Measurements from ENCODE around the gene TAF7L.

TAF7L gene

DNA sequence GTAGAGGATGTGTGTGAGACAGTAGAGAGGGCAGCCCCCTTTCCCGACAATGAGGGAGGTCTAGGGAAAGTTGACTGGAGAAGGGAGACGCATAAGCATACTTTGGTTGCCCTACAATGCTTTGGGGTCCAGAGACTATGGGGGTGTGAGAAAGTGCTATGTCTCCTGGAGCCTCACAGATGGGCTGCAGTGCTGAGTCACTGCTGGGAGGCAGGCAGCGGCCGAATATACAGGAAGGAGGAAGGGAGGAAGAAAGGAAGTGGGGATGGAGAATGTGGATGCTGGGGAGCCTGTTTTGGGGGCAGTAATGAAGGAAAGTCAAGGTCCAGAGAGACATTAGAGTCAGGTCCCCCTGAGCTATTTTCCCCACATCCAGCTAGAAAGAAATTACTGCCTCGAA, 58.8 kb downstream of the TAF7L start:
- H3K4me2 ChIP-seq (ENCODE audit: low read depth, low read length, poor library complexity, severe bottlenecking): no peak overlapping the region
- no peaks in the 10 kb centered on the region for H3K36me3 ChIP-seq (ENCODE audit: low read length)
- H3K9me3 ChIP-seq (ENCODE audit: insufficient read depth, low read length): no peaks in the 10 kb centered on the region
- H3K9ac ChIP-seq (ENCODE audit: low read length): no peak overlapping the region
- TF ChIP-seq, protein P1, sequence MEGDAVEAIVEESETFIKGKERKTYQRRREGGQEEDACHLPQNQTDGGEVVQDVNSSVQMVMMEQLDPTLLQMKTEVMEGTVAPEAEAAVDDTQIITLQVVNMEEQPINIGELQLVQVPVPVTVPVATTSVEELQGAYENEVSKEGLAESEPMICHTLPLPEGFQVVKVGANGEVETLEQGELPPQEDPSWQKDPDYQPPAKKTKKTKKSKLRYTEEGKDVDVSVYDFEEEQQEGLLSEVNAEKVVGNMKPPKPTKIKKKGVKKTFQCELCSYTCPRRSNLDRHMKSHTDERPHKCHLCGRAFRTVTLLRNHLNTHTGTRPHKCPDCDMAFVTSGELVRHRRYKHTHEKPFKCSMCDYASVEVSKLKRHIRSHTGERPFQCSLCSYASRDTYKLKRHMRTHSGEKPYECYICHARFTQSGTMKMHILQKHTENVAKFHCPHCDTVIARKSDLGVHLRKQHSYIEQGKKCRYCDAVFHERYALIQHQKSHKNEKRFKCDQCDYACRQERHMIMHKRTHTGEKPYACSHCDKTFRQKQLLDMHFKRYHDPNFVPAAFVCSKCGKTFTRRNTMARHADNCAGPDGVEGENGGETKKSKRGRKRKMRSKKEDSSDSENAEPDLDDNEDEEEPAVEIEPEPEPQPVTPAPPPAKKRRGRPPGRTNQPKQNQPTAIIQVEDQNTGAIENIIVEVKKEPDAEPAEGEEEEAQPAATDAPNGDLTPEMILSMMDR (IDR thresholded peaks at IDR 0.05; ENCODE audit: insufficient read depth, low read length, poor library complexity, severe bottlenecking): no peak
- no peak for TF ChIP-seq EZH2phosphoT487 (conservative IDR thresholded peaks at IDR 0.05; ENCODE audit: low read length)
- H3K27ac ChIP-seq (ENCODE audit: low read depth, low read length): no peak overlapping the region
- no peaks in the 10 kb centered on the region for H3K79me2 ChIP-seq (ENCODE audit: insufficient read depth, low read length)
- no peak overlapping the region for H3K4me3 ChIP-seq (ENCODE audit: insufficient read depth, low read length, poor library complexity, severe bottlenecking)
- no peak overlapping the region for H2AFZ ChIP-seq (ENCODE audit: low read depth, low read length, severe bottlenecking)
- H4K20me1 ChIP-seq (ENCODE audit: low read depth, low read length): no peaks in the 10 kb centered on the region
- H3F3A ChIP-seq (ENCODE audit: insufficient read depth): no peaks in the 10 kb centered on the region
- no peaks in the 10 kb centered on the region for H3K9me2 ChIP-seq (replicated peaks; ENCODE audit: insufficient read depth, low read length)
- no peaks in the 10 kb centered on the region for H3K27me3 ChIP-seq (ENCODE audit: low read length)

DNA sequence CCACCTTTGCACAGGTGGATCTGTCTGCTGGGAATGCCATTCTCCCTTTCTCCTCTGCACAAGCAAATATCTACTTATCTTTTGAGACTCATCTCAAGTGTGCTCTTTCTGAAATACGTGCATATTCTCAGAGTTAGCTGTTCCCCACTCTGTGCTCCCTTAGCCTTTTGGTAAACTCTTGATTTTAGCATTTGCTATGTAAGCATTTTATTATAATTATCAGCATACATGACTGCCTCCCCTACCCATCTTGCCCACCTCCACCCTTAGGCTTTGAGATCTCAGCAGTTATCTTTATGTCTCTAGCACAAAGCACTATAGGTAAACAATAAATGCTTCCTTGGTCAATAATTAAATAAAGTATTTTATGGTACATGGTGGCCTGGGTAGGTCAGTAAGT, 60.1 kb downstream of the TAF7L start:
- no peak overlapping the region for H3K27ac ChIP-seq (ENCODE audit: low read depth, low read length)
- TF ChIP-seq, protein P1 (IDR thresholded peaks at IDR 0.05; ENCODE audit: insufficient read depth, low read length, poor library complexity, severe bottlenecking): no peak
- H4K20me1 ChIP-seq (ENCODE audit: low read depth, low read length): no peaks in the 10 kb centered on the region
- no peaks in the 10 kb centered on the region for H3F3A ChIP-seq (ENCODE audit: insufficient read depth)
- no peak overlapping the region for H3K4me3 ChIP-seq (ENCODE audit: insufficient read depth, low read length, poor library complexity, severe bottlenecking)
- no peak overlapping the region for H2AFZ ChIP-seq (ENCODE audit: low read depth, low read length, severe bottlenecking)
- H3K9ac ChIP-seq (ENCODE audit: low read length): no peak overlapping the region
- no peaks in the 10 kb centered on the region for H3K9me3 ChIP-seq (ENCODE audit: insufficient read depth, low read length)
- no peak overlapping the region for H3K4me2 ChIP-seq (ENCODE audit: low read depth, low read length, poor library complexity, severe bottlenecking)
- no peaks in the 10 kb centered on the region for H3K36me3 ChIP-seq (ENCODE audit: low read length)
- no peaks in the 10 kb centered on the region for H3K9me2 ChIP-seq (replicated peaks; ENCODE audit: insufficient read depth, low read length)
- H3K27me3 ChIP-seq (ENCODE audit: low read length): no peaks in the 10 kb centered on the region
- no peaks in the 10 kb centered on the region for H3K79me2 ChIP-seq (ENCODE audit: insufficient read depth, low read length)

DNA sequence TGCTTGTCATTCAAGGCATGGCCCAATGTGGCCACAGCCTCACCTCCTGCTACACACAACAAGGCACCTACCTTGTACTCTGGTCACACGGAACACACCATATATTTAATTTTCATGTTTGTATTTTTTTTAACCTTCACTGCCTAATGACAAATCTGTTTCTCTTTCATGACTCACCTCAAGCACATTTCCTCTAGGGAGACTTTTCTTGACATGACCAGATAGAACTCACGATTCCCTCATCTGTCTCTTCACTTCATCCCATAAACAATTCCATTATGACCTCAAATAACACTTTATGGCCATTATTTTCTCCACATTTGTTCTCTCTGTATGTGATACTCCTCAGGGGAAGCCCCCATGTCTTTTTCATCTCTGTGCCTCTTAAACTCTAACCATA, 60.5 kb downstream of the TAF7L start:
- Histone ChIP-seq H2AFZ (ENCODE audit: low read depth, low read length, severe bottlenecking) (no peak overlapping the region), H3K9me3 (ENCODE audit: insufficient read depth, low read length) (no peaks in the 10 kb centered on the region), H3K79me2 (ENCODE audit: insufficient read depth, low read length) (no peaks in the 10 kb centered on the region), H3K27me3 (ENCODE audit: low read length) (no peaks in the 10 kb centered on the region), H4K20me1 (ENCODE audit: low read depth, low read length) (no peaks in the 10 kb centered on the region), H3K9me2 (replicated peaks; ENCODE audit: insufficient read depth, low read length) (no peaks in the 10 kb centered on the region), H3K4me3 (ENCODE audit: insufficient read depth, low read length, poor library complexity, severe bottlenecking) (no peak overlapping the region), H3K4me2 (ENCODE audit: low read depth, low read length, poor library complexity, severe bottlenecking) (no peak overlapping the region), H3K36me3 (ENCODE audit: low read length) (no peaks in the 10 kb centered on the region), H3K27ac (ENCODE audit: low read depth, low read length) (no peak overlapping the region), H3F3A (ENCODE audit: insufficient read depth) (no peaks in the 10 kb centered on the region), H3K9ac (ENCODE audit: low read length) (no peak overlapping the region)
- TF ChIP-seq EZH2phosphoT487 (conservative IDR thresholded peaks at IDR 0.05; ENCODE audit: low read length): no peak
- TF ChIP-seq, protein P1 (IDR thresholded peaks at IDR 0.05; ENCODE audit: insufficient read depth, low read length, poor library complexity, severe bottlenecking): no peak

DNA sequence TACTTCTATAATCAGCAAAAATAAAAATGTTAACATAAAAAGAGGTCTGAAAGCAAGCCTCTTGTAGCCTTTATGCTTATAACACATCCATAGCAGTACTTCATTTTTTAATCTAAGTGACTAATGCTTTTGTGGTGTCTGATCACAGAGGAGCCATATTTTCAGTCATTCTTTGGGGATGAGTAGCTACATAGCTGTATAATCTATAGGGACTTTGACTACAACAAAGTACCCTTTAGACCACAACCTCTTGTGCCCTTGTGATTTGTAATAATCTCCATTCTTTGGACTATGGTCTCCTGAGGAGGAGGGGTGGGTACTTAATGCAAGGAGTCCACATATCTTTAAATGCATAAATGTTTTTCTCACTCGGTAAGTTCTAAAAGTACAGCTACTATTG, 62.0 kb downstream of the TAF7L start:
- H3K27me3 ChIP-seq (ENCODE audit: low read length): no peaks in the 10 kb centered on the region
- H3K36me3 ChIP-seq (ENCODE audit: low read length): no peaks in the 10 kb centered on the region
- no peaks in the 10 kb centered on the region for H4K20me1 ChIP-seq (ENCODE audit: low read depth, low read length)
- H3K27ac ChIP-seq (ENCODE audit: low read depth, low read length): no peak overlapping the region
- TF ChIP-seq, protein P1 (IDR thresholded peaks at IDR 0.05; ENCODE audit: insufficient read depth, low read length, poor library complexity, severe bottlenecking): no peak
- TF ChIP-seq EZH2phosphoT487 (conservative IDR thresholded peaks at IDR 0.05; ENCODE audit: low read length): no peak
- H3K4me2 ChIP-seq (ENCODE audit: low read depth, low read length, poor library complexity, severe bottlenecking): no peak overlapping the region
- H3K9me3 ChIP-seq (ENCODE audit: insufficient read depth, low read length): no peaks in the 10 kb centered on the region
- H2AFZ ChIP-seq (ENCODE audit: low read depth, low read length, severe bottlenecking): no peak overlapping the region
- no peaks in the 10 kb centered on the region for H3F3A ChIP-seq (ENCODE audit: insufficient read depth)
- H3K9me2 ChIP-seq (replicated peaks; ENCODE audit: insufficient read depth, low read length): no peaks in the 10 kb centered on the region
- H3K4me3 ChIP-seq (ENCODE audit: insufficient read depth, low read length, poor library complexity, severe bottlenecking): no peak overlapping the region
- H3K9ac ChIP-seq (ENCODE audit: low read length): no peak overlapping the region
- H3K79me2 ChIP-seq (ENCODE audit: insufficient read depth, low read length): no peaks in the 10 kb centered on the region

Measured in SU-DHL-6 (cell line).